NCI-H1417 treated with DMSO at 0.1 percent for 48 hours (cell line): ENCODE data around the gene RPN1.

Experiments used
- DNase-seq: peaks from one replicate; lab custom pipeline; 2025; lab: John Stamatoyannopoulos, UW

Gene RPN1

GRCh38 chr3:128648940-128649663 is 1.5 kb downstream of the RPN1 start:
- no peak for DNase-seq

GRCh38 chr3:128648402-128648801 is 2.2 kb downstream of the RPN1 start:
- no peak for DNase-seq

- DNase-seq, result no peak
Measured at GRCh38 chr3:128647307-128647706, 3.3 kb downstream of the RPN1 start.

- DNase-seq, result no peak
Measured at GRCh38 chr3:128634075-128634611, 16.5 kb downstream of the RPN1 start.

GRCh38 chr3:128632301-128632700 is 18.3 kb downstream of the RPN1 start:
- no peak for DNase-seq

GRCh38 chr3:128629936-128630335 is 20.7 kb downstream of the RPN1 start:
- no peak for DNase-seq

GRCh38 chr3:128625409-128625945 is 25.1 kb downstream of the RPN1 start:
- no peak for DNase-seq

- no peak for DNase-seq
Measured at GRCh38 chr3:128624526-128625138, 26.0 kb downstream of the RPN1 start.

- DNase-seq, result no peak
Measured at GRCh38 chr3:128623762-128624176, 26.8 kb downstream of the RPN1 start.

- DNase-seq, result no peak
Measured at GRCh38 chr3:128621931-128622330, 28.7 kb downstream of the RPN1 start.

GRCh38 chr3:128621234-128621633 is 29.4 kb downstream of the RPN1 start:
- DNase-seq, result no peak

GRCh38 chr3:128620268-128620691 is 30.3 kb downstream of the RPN1 start:
- DNase-seq, result no peak

GRCh38 chr3:128619146-128619890 is 31.3 kb downstream of the RPN1 start:
- DNase-seq, result no peak

GRCh38 chr3:128618398-128618726 is 32.3 kb downstream of the RPN1 start:
- no peak for DNase-seq

- DNase-seq, result peak; percentile 99
Measured at GRCh38 chr3:128617557-128618397, 32.8 kb downstream of the RPN1 start.

- no peak for DNase-seq
Measured at GRCh38 chr3:128617270-128617556, 33.4 kb downstream of the RPN1 start.

GRCh38 chr3:128616516-128617269 is 33.9 kb downstream of the RPN1 start:
- no peak for DNase-seq

- no peak for DNase-seq
Measured at GRCh38 chr3:128614076-128614475, 36.5 kb downstream of the RPN1 start.

- DNase-seq, result no peak
Measured at GRCh38 chr3:128613083-128613829, 37.4 kb downstream of the RPN1 start.

GRCh38 chr3:128610451-128611070 is 40.1 kb downstream of the RPN1 start:
- DNase-seq, result no peak
